ENCODE data around the gene TMC3. TPM values are rescaled to one million over a fixed set of nuclear protein-coding genes. Genes with fewer than 3 reads are reported as not detected.
A peak's percentile ranks its signal among the peaks of the same experiment; 100 is the strongest.

Gene TMC3
- total RNA-seq, 1 donor from 2014 or later, result not detected

- no peaks in the 10 kb centered on the region for H3K27me3 ChIP-seq (ENCODE audit: low read depth)
- no peak for TF ChIP-seq CTCF (IDR thresholded peaks at IDR 0.05; ENCODE audit: borderline replicate concordance)
- peaks cover 7% of the 10 kb centered on the region for H3K36me3 ChIP-seq
- H3K4me3 ChIP-seq, result peak overlapping the region; percentile 80
- intact Hi-C loops (cut with micrococcal nuclease), result no loop called here
- H3K4me1 ChIP-seq, result peaks cover 21% of the 10 kb centered on the region
- peak overlapping the region; percentile 70 for H3K27ac ChIP-seq (replicated peaks)
- DNase-seq, result no peak
- H3K9me3 ChIP-seq (replicated peaks), result no peaks in the 10 kb centered on the region
Observed at GRCh38 chr15:81323559-81323943, 50.5 kb downstream of the TMC3 start.

- no peaks in the 10 kb centered on the region for H3K27me3 ChIP-seq (ENCODE audit: low read depth)
- no peak for DNase-seq
- no peaks in the 10 kb centered on the region for H3K9me3 ChIP-seq (replicated peaks)
- H3K27ac ChIP-seq (replicated peaks), result no peak overlapping the region
- H3K4me1 ChIP-seq, result peaks cover 21% of the 10 kb centered on the region
- intact Hi-C loops (cut with micrococcal nuclease), result no loop called here
- H3K36me3 ChIP-seq, result peaks cover 14% of the 10 kb centered on the region
- peak overlapping the region; percentile 80 for H3K4me3 ChIP-seq
- TF ChIP-seq CTCF (IDR thresholded peaks at IDR 0.05; ENCODE audit: borderline replicate concordance), result no peak
Observed at GRCh38 chr15:81322676-81323253, 51.2 kb downstream of the TMC3 start.

- H3K4me3 ChIP-seq, result no peak overlapping the region
Observed at GRCh38 chr15:81321667-81322066, 52.3 kb downstream of the TMC3 start.

GRCh38 chr15:81317642-81318017, 56.4 kb downstream of the TMC3 start:
- Histone ChIP-seq H3K27me3 (ENCODE audit: low read depth) (no peaks in the 10 kb centered on the region), H3K4me3 (no peak overlapping the region), H3K27ac (replicated peaks) (no peak overlapping the region), H3K4me1 (peaks cover 15% of the 10 kb centered on the region), H3K36me3 (peaks cover 24% of the 10 kb centered on the region), H3K9me3 (replicated peaks) (no peaks in the 10 kb centered on the region)
- DNase-seq, result no peak
- intact Hi-C loops (cut with micrococcal nuclease), result no loop called here
- TF ChIP-seq CTCF (IDR thresholded peaks at IDR 0.05; ENCODE audit: borderline replicate concordance), result no peak

More at GRCh38 chr15:81321667-81322066, 52.3 kb downstream of the TMC3 start:
- H3K9me3 ChIP-seq (replicated peaks), result no peaks in the 10 kb centered on the region
- peaks cover 21% of the 10 kb centered on the region for H3K4me1 ChIP-seq
- DNase-seq, result no peak
- no peak overlapping the region for H3K27ac ChIP-seq (replicated peaks)
- H3K36me3 ChIP-seq, result peaks cover 22% of the 10 kb centered on the region
- H3K27me3 ChIP-seq (ENCODE audit: low read depth), result no peaks in the 10 kb centered on the region
- intact Hi-C loops (cut with micrococcal nuclease), result no loop called here
- no peak for TF ChIP-seq CTCF (IDR thresholded peaks at IDR 0.05; ENCODE audit: borderline replicate concordance)

GRCh38 chr15:81316267-81316666, 57.7 kb downstream of the TMC3 start:
- TF ChIP-seq CTCF (IDR thresholded peaks at IDR 0.05; ENCODE audit: borderline replicate concordance), result no peak
- Histone ChIP-seq H3K4me1 (peaks cover 23% of the 10 kb centered on the region), H3K36me3 (peaks cover 34% of the 10 kb centered on the region), H3K27ac (replicated peaks) (no peak overlapping the region), H3K9me3 (replicated peaks) (no peaks in the 10 kb centered on the region), H3K4me3 (no peak overlapping the region), H3K27me3 (ENCODE audit: low read depth) (no peaks in the 10 kb centered on the region)
- DNase-seq, result no peak
- intact Hi-C loops (cut with micrococcal nuclease), result no loop called here
